HG02938 (cell line): ENCODE data around the gene CREBBP.
"Not testable (repeated sequence)": the region's sequence is repeated elsewhere in the genome, so short reads cannot be mapped to it uniquely, and the experiment has no call there.

ENCODE experiments used
- ATAC-seq: cut with Tn5 transposase; IDR thresholded peaks from one replicate; pipeline ENCODE4 v1.9.1; 2021; ENCODE audit warnings: mild to moderate bottlenecking, moderate library complexity; ENCODE audit not compliant: unreplicated experiment

CREBBP gene

GRCh38 chr16:3717235-3718018 lies 163.1 kb downstream of the CREBBP start, which contains the start of gene TRAP1:
TSS of gene TRAP1 (minus strand) at chr16:3717524. CDS start at chr16:3717508, 16 bp downstream.
- peak; percentile 77 for ATAC-seq

DNA sequence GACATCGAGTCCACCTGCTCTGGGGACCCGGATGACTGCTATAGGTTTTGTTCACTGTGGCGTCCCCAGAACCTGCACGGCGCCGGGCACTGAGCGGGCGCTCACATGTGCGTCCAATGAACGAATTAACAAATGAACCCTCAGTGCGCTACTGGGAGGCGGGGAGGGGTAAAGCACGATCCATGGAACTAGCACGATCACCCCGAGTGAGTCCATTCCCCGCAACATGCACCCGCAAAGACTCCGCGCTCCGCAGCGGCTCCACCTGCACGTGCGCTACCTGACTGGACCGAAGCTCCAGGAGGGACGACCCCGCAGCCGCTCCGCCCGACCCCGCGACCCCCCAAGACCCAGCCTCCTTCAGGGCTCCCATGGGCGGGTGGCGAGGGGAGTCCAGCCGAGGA lies 163.7 kb downstream of the CREBBP start:
- ATAC-seq, result peak; percentile 22

GRCh38 chr16:3715430-3715829 lies 165.1 kb downstream of the CREBBP start:
- no peak for ATAC-seq

- not testable (repeated sequence) for ATAC-seq
Observed at GRCh38 chr16:3714378-3714777, 166.1 kb downstream of the CREBBP start.

GRCh38 chr16:3713587-3714242 lies 166.8 kb downstream of the CREBBP start:
- no peak for ATAC-seq

DNA sequence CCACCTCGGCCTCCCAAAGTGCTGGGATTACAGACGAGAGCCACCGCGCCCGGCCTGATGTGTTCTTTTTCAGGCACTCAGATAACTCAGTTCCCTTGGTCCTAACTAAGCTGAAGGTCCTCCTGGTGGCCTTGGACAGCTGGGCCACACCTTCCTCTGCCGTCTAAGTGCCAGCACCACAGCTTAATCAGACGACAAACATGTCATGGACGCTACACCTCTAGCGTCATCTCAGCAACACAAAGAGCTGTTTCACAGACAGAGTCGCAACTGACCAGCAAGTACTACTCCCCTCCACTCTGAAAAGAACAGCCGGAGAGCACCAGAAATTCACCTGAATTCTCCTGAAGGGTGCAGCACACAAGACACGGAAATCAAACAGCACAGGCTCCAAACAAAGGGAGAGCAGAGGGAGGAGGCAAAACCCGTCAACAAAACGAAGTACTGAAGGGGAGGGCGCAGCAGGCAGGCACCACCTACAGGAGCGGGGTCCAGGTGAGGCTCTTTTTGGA lies 167.6 kb downstream of the CREBBP start:
- ATAC-seq, result no peak

DNA sequence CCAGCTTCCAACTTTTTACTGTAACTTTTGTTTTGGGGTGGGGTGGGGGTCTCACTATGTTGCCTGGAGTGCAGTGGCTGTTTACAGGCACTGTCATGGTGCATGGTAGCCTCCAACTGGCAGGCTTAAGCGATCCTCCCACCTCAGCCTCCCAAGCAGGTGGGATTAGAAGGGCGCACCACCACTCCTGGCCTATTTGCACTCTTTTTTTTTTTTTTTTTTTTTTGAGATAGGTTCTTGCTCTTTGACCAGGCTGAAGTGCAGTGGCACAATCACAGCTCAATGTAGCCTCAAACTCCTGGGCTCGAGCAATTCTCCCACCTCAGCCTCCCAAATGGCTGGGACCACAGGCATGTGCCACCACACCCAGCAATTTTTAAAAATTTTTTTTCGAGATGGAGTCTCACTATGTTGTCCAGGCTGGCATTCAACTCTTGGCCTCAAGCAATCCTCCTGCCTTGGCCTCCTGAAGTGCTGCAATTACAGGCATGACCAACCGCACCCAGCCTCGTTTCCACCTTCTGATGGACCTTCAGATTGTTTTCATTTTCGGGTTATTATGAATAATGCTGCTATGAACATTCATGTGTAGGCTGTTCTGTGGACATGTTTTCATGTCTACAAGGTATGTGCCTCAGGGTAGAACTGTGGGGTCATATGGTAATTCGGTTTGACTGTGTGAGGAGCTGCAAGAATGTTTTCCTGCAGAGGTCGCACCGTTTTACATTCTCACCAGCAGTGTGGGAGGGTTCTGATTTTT lies 174.1 kb downstream of the CREBBP start:
- ATAC-seq, result no peak

DNA sequence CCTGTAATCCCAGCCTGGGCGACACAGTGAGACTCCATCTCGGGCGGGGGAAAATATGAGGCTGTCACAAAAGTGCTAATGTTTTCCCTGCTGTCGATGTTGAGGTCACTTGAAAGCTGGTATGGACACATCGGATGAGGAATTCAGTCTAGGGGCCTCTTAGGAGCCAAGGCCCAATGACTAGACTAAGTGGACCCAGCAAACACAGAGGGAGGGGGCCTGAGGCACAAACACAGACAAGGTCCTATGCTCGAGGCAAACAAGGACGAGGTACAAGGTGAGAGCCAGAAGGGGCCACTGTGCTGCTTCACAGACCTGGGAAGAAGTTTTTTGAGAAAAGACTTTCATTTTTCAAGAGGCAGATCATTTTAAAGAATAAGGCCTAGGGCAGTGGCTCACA lies 178.4 kb downstream of the CREBBP start:
- ATAC-seq, result no peak

GRCh38 chr16:3701531-3701930 lies 179.0 kb downstream of the CREBBP start:
- no peak for ATAC-seq

GRCh38 chr16:3698941-3699340 lies 181.6 kb downstream of the CREBBP start:
- no peak for ATAC-seq

DNA sequence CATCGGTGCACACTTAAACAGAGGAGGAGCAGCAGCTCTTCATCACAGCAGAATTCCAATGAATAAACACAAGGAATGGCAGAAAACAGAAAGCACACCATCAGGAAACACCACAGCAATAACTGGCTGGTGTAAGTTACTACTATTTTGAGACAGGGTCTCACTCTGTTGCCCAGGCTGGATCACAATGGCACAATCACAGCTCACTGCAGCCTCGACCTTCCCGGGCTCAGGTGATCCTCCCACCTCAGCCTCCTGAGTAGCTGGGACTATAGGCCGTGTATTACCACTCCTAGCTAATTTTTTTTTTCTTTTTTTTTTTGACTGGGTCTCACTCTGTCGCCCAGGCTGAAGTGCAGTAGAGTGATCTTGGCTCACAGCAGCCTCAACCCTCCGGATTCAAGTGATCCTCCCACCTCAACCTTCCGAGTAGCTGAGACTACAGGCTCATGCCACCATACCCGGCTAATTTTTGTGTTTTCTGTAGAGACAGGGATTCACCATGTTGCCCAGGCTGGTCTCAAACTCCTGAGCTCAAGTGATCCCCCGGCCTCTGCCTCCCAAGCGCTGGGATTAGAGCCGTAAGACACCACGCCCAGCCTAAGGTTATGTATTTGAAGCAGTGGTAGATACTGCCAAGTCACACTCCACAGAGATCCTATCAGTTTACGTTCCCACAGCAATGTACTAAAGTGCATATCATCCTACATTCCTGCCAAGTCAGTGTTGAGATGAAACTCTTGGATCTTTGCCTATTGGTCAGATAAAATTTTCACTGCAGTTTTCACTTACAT lies 183.9 kb downstream of the CREBBP start:
- no peak for ATAC-seq

DNA sequence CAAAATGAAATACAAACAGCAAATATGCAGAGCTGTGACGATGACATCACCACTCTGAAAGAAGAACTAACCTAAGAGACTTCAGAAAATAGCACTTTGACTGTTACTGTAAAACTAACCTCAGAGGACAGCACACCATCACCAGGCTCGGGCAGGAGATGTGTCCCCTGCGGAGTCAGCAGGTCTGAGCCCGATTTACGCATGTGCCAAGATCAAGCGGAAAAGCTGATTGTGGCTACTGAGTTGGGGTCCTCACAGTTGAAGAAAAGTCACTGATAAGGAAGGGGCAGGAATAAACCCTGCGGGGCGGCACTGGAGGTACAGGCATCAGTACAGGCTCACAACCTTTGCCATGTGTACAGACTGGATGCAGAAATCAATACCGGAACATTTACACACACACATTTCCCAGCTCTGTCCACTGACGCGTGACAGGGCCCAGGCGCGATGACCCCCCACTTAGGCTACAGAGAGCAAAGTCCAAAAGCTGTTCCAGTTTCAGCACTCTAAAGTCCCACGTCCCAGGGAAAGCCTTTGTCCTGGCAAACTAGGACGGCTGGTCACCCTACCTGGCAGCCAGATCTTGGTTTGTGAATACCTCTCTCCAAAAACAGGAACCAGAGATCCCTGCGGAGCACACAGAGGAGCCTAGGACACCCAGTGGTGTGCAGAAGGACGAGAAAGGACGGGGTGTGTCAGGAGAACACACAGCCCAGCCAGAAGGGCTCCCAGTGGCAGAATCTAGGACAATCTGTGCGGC lies 184.7 kb downstream of the CREBBP start:
- ATAC-seq, result no peak

- ATAC-seq, result no peak
Observed at GRCh38 chr16:3694051-3694450, 186.5 kb downstream of the CREBBP start.

- no peak for ATAC-seq
Observed at GRCh38 chr16:3691761-3692160, 188.8 kb downstream of the CREBBP start.

- ATAC-seq, result no peak
Observed at GRCh38 chr16:3690980-3691720, 189.4 kb downstream of the CREBBP start.

GRCh38 chr16:3690470-3690928 lies 190.0 kb downstream of the CREBBP start:
- peak; percentile 62 for ATAC-seq

GRCh38 chr16:3689731-3690130 lies 190.8 kb downstream of the CREBBP start:
- no peak for ATAC-seq

- no peak for ATAC-seq
Observed at GRCh38 chr16:3687792-3688191, 192.7 kb downstream of the CREBBP start.

GRCh38 chr16:3687021-3687420 lies 193.5 kb downstream of the CREBBP start:
- no peak for ATAC-seq
